Neural progenitor cell (in vitro differentiated cells): ENCODE data around the gene ADIG. TPM values are rescaled to one million over a fixed set of nuclear protein-coding genes. Genes with fewer than 3 reads are reported as not detected.
"Not testable (repeated sequence)": the region's sequence is repeated elsewhere in the genome, so short reads cannot be mapped to it uniquely, and the experiment has no call there.

Source experiments
- DNase-seq: peaks from one replicate; pipeline ENCODE4 v3.0.0-alpha.2; 2016; ENCODE audit warnings: low spot score
- H2AFZ ChIP-seq: fragments of 200-600 bp; sonication (generic); replicated peaks from 2 replicates; pipeline ENCODE4 v1.6.1; 2016; ENCODE audit warnings: antibody characterized with exemption
- H3F3A ChIP-seq: fragments of 200-600 bp; sonication (generic); 2 replicates; pipeline ENCODE4 v1.6.1; 2016; ENCODE audit warnings: antibody characterized with exemption, low read depth
- H3K27ac ChIP-seq: fragments of 200-600 bp; sonication (generic); 2 replicates; pipeline ENCODE4 v1.5.1; 2016; ENCODE audit warnings: mild to moderate bottlenecking
- H3K27me3 ChIP-seq: fragments of 200-600 bp; sonication (generic); 2 replicates; pipeline ENCODE4 v1.6.1; 2016; ENCODE audit warnings: mild to moderate bottlenecking, moderate library complexity
- H3K36me3 ChIP-seq: fragments of 200-600 bp; sonication (generic); 2 replicates; pipeline ENCODE4 v1.5.1; 2016
- H3K4me1 ChIP-seq: fragments of 200-600 bp; sonication (generic); 2 replicates; pipeline ENCODE4 v1.6.1; 2016; ENCODE audit warnings: mixed run types
- H3K4me2 ChIP-seq: fragments of 200-600 bp; sonication (generic); 2 replicates; pipeline ENCODE4 v1.6.1; 2016
- H3K4me3 ChIP-seq: fragments of 200-600 bp; sonication (generic); 2 replicates; pipeline ENCODE4 v1.5.1; 2016
- H3K79me2 ChIP-seq: fragments of 200-600 bp; sonication (generic); 2 replicates; pipeline ENCODE4 v1.6.1; 2016; ENCODE audit warnings: low read depth
- H3K9ac ChIP-seq: fragments of 200-600 bp; sonication (generic); 2 replicates; pipeline ENCODE4 v1.6.1; 2016
- H3K9me3 ChIP-seq: fragments of 200-600 bp; sonication (generic); 2 replicates; pipeline ENCODE4 v1.5.1; 2016; ENCODE audit warnings: low read depth
- H4K20me1 ChIP-seq: fragments of 200-600 bp; sonication (generic); 2 replicates; pipeline ENCODE4 v1.6.1; 2016; ENCODE audit warnings: low read depth
- H3K27ac Mint-ChIP-seq: 3 replicates; pipeline ENCODE4 v1.8.0; 2021; ENCODE audit warnings: mixed read lengths
- H3K27me3 Mint-ChIP-seq: 2 replicates; pipeline ENCODE4 v1.8.0; 2022; ENCODE audit warnings: low read depth, mild to moderate bottlenecking, inconsistent platforms, moderate library complexity, mixed read lengths; ENCODE audit not compliant: insufficient read depth
- H3K36me3 Mint-ChIP-seq: 3 replicates; pipeline ENCODE4 v1.8.0; 2021; ENCODE audit warnings: mixed read lengths
- H3K4me1 Mint-ChIP-seq: 3 replicates; pipeline ENCODE4 v1.8.0; 2021; ENCODE audit warnings: mixed read lengths
- H3K4me3 Mint-ChIP-seq: 3 replicates; pipeline ENCODE4 v1.8.0; 2021; ENCODE audit warnings: mild to moderate bottlenecking, moderate library complexity, mixed read lengths
- H3K9me3 Mint-ChIP-seq: 3 replicates; pipeline ENCODE4 v1.8.0; 2020; ENCODE audit warnings: mixed read lengths
- CTCF ChIP-seq: fragments of 200-600 bp; sonication (generic); IDR thresholded peaks from 2 replicates; pipeline ENCODE4 v1.5.1; 2017; ENCODE audit warnings: antibody characterized with exemption, mild to moderate bottlenecking
- EZH2 ChIP-seq: fragments of 200-600 bp; sonication (generic); IDR thresholded peaks from 2 replicates; pipeline ENCODE4 v1.6.1; 2017; ENCODE audit warnings: antibody characterized with exemption, mild to moderate bottlenecking, moderate library complexity
- EZH2phosphoT487 ChIP-seq: fragments of 200-600 bp; sonication (generic); IDR thresholded peaks from 2 replicates; pipeline ENCODE4 v1.6.1; 2017; ENCODE audit warnings: antibody characterized with exemption
- total RNA-seq: library from RNA; depleted of rRNA; stranded (reverse); fragments of >200 nt; gene quantifications from 2 replicates; pipeline ENCODE4 v1.2.3, GENCODE V29; 2015; ENCODE audit warnings: low replicate concordance

The ADIG gene
- total RNA-seq, 1 donor from 2014 or later: not detected

GRCh38 chr20:38591474-38592410, 10.7 kb downstream of the ADIG start:
- H3K36me3 ChIP-seq: no peaks in the 10 kb centered on the region
- H3K27me3 ChIP-seq: no peaks in the 10 kb centered on the region
- Mint-ChIP-seq H3K27ac (no peak overlapping the region), H3K9me3 (no peaks in the 10 kb centered on the region), H3K4me3 (no peak overlapping the region), H3K27me3 (peaks cover 4% of the 10 kb centered on the region), H3K4me1 (no peaks in the 10 kb centered on the region), H3K36me3 (no peaks in the 10 kb centered on the region)
- H3K4me3 ChIP-seq: no peak overlapping the region
- no peak overlapping the region for H3K27ac ChIP-seq
- no peak overlapping the region for H3K9ac ChIP-seq
- H3K4me1 ChIP-seq: no peaks in the 10 kb centered on the region
- H3K9me3 ChIP-seq: no peaks in the 10 kb centered on the region
- H2AFZ ChIP-seq: no peak overlapping the region
- no peak for DNase-seq
- TF ChIP-seq CTCF (no peak), EZH2phosphoT487 (no peak), EZH2 (no peak)
- no peaks in the 10 kb centered on the region for H3K79me2 ChIP-seq
- H3F3A ChIP-seq: no peaks in the 10 kb centered on the region
- no peak overlapping the region for H3K4me2 ChIP-seq
- no peaks in the 10 kb centered on the region for H4K20me1 ChIP-seq

- not testable (repeated sequence) for H3K79me2 ChIP-seq, H3K4me2 ChIP-seq, H4K20me1 ChIP-seq, H3K4me1 Mint-ChIP-seq, H2AFZ ChIP-seq, H3K4me3 ChIP-seq, H3K27me3 ChIP-seq, H3K4me3 Mint-ChIP-seq, H3K27ac Mint-ChIP-seq, H3K27me3 Mint-ChIP-seq, H3K9me3 ChIP-seq, H3K4me1 ChIP-seq, DNase-seq, H3K9me3 Mint-ChIP-seq, H3K36me3 Mint-ChIP-seq, H3K27ac ChIP-seq, H3K36me3 ChIP-seq, H3F3A ChIP-seq, H3K9ac ChIP-seq
These were observed 11.4 kb downstream of the ADIG start for GRCh38 chr20:38592411-38592790.

- H3K4me1 ChIP-seq, H3K4me1 Mint-ChIP-seq, H3K36me3 ChIP-seq: not testable (repeated sequence)
These were observed 13.3 kb downstream of the ADIG start for GRCh38 chr20:38594281-38594680.

GRCh38 chr20:38595886-38596285, 14.9 kb downstream of the ADIG start:
- DNase-seq, H3K4me1 ChIP-seq: not testable (repeated sequence)

More at GRCh38 chr20:38594281-38594680, 13.3 kb downstream of the ADIG start:
- H3K9me3 ChIP-seq, DNase-seq, H3K9ac ChIP-seq, H3K4me3 ChIP-seq, H3K36me3 Mint-ChIP-seq, H3K79me2 ChIP-seq, H3K27ac Mint-ChIP-seq, H3K4me2 ChIP-seq, H3K4me3 Mint-ChIP-seq, H3K27me3 ChIP-seq, H3K27ac ChIP-seq, H3K9me3 Mint-ChIP-seq, H2AFZ ChIP-seq, H3K27me3 Mint-ChIP-seq, H3F3A ChIP-seq, H4K20me1 ChIP-seq: not testable (repeated sequence)

More at GRCh38 chr20:38595886-38596285, 14.9 kb downstream of the ADIG start:
- not testable (repeated sequence) for H3K79me2 ChIP-seq, H3K36me3 Mint-ChIP-seq, H3K4me1 Mint-ChIP-seq, H3K4me2 ChIP-seq, H3K27ac ChIP-seq, H3K9me3 ChIP-seq, H3K4me3 Mint-ChIP-seq, H3K27ac Mint-ChIP-seq, H3K9me3 Mint-ChIP-seq, H3K36me3 ChIP-seq, H3K27me3 Mint-ChIP-seq, H3K4me3 ChIP-seq, H3K9ac ChIP-seq, H4K20me1 ChIP-seq, H2AFZ ChIP-seq, H3F3A ChIP-seq, H3K27me3 ChIP-seq
